RWPE2 (cell line): ENCODE results near the gene SLC6A15.

Experiments
- ATAC-seq: fragments of 200-7000 bp; cut with Tn5 transposase; 3 replicates; pipeline ENCODE4 v1.9.1; 2021; ENCODE audit warnings: low read depth
- DNase-seq: peaks from one replicate; pipeline ENCODE4 v3.0.0-alpha.2; 2020; ENCODE audit warnings: low spot score
- H3K27ac ChIP-seq: fragments of 450-650 bp; 2 replicates; pipeline ENCODE4 v1.5.1; 2017; ENCODE audit warnings: mild to moderate bottlenecking; ENCODE audit not compliant: poor library complexity, severe bottlenecking
- H3K27me3 ChIP-seq: fragments of 250-450 bp; sonication (Bioruptor Pico); 2 replicates; pipeline ENCODE4 v1.5.1; 2021; ENCODE audit warnings: mild to moderate bottlenecking, moderate library complexity; ENCODE audit not compliant: insufficient read depth, poor library complexity, severe bottlenecking
- H3K36me3 ChIP-seq: fragments of 250-450 bp; sonication (Bioruptor Pico); 2 replicates; pipeline ENCODE4 v1.5.1; 2020; ENCODE audit warnings: low read depth, mild to moderate bottlenecking, moderate library complexity
- H3K4me1 ChIP-seq: fragments of 250-450 bp; sonication (Bioruptor Pico); 2 replicates; pipeline ENCODE4 v1.5.1; 2021; ENCODE audit warnings: mild to moderate bottlenecking, moderate library complexity; ENCODE audit not compliant: insufficient read depth, poor library complexity, severe bottlenecking
- H3K4me3 ChIP-seq: fragments of 250-450 bp; sonication (Bioruptor Pico); 2 replicates; pipeline ENCODE4 v1.5.1; 2021; ENCODE audit warnings: mild to moderate bottlenecking, moderate library complexity; ENCODE audit not compliant: severe bottlenecking
- H3K9me3 ChIP-seq: fragments of 250-450 bp; sonication (Bioruptor Pico); 2 replicates; pipeline ENCODE4 v1.5.1; 2021; ENCODE audit warnings: mild to moderate bottlenecking, moderate library complexity; ENCODE audit not compliant: severe bottlenecking
- TF ChIP-seq, protein P1 (sequence below): fragments of 450-650 bp; IDR thresholded peaks from one replicate; pipeline ENCODE4 v1.5.1; 2017; ENCODE audit warnings: mild to moderate bottlenecking, moderate library complexity; ENCODE audit not compliant: poor library complexity, severe bottlenecking

SLC6A15 gene

DNA sequence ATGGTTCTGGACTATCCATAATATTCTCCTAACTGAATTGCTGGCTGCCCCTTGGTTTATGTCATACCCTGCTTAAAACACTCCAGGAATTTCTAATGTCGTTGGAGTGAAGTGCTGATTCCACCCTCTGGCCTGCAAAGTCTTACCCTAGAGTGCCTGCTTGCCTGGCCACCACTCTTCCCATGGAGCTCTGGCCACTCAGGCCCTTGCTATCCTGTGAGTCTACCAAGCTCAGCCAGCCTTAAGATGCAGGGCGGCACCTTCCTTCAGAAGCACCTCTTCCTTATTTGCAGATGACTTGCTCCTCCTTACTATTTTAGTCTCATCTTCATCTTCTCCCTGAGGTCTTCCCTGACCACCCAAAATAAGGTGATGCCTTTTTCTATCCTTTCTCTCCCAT, 35.3 kb downstream of the SLC6A15 start:
- DNase-seq (no peak), ATAC-seq (no peak)

GRCh38 chr12:84875241-84875640, 37.4 kb downstream of the SLC6A15 start:
- Histone ChIP-seq H3K27ac (no peak overlapping the region), H3K36me3 (peaks cover 45% of the 10 kb centered on the region), H3K4me3 (no peak overlapping the region), H3K9me3 (no peaks in the 10 kb centered on the region), H3K27me3 (no peaks in the 10 kb centered on the region), H3K4me1 (no peaks in the 10 kb centered on the region)
- TF ChIP-seq, protein P1, sequence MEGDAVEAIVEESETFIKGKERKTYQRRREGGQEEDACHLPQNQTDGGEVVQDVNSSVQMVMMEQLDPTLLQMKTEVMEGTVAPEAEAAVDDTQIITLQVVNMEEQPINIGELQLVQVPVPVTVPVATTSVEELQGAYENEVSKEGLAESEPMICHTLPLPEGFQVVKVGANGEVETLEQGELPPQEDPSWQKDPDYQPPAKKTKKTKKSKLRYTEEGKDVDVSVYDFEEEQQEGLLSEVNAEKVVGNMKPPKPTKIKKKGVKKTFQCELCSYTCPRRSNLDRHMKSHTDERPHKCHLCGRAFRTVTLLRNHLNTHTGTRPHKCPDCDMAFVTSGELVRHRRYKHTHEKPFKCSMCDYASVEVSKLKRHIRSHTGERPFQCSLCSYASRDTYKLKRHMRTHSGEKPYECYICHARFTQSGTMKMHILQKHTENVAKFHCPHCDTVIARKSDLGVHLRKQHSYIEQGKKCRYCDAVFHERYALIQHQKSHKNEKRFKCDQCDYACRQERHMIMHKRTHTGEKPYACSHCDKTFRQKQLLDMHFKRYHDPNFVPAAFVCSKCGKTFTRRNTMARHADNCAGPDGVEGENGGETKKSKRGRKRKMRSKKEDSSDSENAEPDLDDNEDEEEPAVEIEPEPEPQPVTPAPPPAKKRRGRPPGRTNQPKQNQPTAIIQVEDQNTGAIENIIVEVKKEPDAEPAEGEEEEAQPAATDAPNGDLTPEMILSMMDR: no peak
- DNase-seq (no peak), ATAC-seq (no peak)

More for the DNA sequence above, 35.3 kb downstream of the SLC6A15 start:
- Histone ChIP-seq H3K27me3 (no peaks in the 10 kb centered on the region), H3K9me3 (no peaks in the 10 kb centered on the region), H3K4me3 (no peak overlapping the region), H3K4me1 (no peaks in the 10 kb centered on the region), H3K36me3 (peaks cover 48% of the 10 kb centered on the region), H3K27ac (no peak overlapping the region)
- TF ChIP-seq, protein P1: no peak

DNA sequence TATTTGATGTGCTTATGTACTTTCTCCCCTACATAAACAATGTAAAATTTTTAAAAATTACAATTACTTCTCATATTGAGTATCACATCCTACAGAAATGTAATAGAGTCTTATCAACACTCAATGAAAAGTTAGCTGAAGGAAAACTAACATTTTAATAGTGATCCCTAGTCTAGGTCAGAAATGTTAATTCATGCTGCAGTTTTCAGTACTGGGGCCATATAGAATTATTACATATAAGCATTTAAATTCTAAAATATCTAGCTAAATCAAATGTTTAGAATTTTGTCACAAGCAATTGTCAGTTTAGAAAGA, 37.8 kb downstream of the SLC6A15 start:
- H3K27ac ChIP-seq: no peak overlapping the region
- DNase-seq (no peak), ATAC-seq (no peak)
- TF ChIP-seq, protein P1: peak; percentile 74
- peaks cover 42% of the 10 kb centered on the region for H3K36me3 ChIP-seq
- no peaks in the 10 kb centered on the region for H3K27me3 ChIP-seq
- H3K4me3 ChIP-seq: no peak overlapping the region
- H3K4me1 ChIP-seq: no peaks in the 10 kb centered on the region
- no peaks in the 10 kb centered on the region for H3K9me3 ChIP-seq

DNA sequence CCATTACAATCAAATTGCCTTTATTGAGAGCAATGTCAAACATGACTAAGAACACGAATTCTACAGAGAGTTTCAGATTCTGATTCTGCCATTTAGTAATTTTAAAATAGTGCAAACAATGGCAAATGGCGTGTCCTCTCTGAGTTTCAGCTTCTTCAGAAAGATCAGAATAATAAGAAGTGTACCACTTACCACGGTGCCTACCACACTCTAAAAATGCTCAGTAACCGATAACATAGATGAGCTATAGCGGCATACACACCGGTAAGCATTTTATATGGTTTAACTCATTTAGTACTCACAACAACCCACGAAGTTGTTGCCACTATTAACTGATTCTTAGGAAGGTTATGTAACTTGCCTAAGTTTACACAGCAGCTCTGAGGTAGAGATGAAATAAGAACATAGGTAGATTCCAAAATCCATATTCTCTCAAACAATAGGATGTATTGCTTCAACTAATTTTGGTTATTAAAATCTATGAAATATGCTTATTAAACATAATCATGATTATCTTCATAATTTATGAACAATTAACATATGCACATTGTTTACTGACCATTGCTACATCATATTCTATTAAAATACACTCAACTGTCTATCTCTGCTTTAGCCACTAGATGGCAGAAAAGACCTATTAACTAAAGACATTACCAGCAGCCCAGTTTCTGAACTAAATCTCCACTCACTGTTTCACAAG, 38.3 kb downstream of the SLC6A15 start:
- no peak overlapping the region for H3K4me3 ChIP-seq
- H3K4me1 ChIP-seq: no peaks in the 10 kb centered on the region
- H3K27ac ChIP-seq: no peak overlapping the region
- ATAC-seq (peak; percentile 73; the same call in 1 of the 3 replicates), DNase-seq (no peak)
- H3K27me3 ChIP-seq: no peaks in the 10 kb centered on the region
- TF ChIP-seq, protein P1: peak; percentile 93
- H3K9me3 ChIP-seq: no peaks in the 10 kb centered on the region
- H3K36me3 ChIP-seq: peaks cover 40% of the 10 kb centered on the region

DNA sequence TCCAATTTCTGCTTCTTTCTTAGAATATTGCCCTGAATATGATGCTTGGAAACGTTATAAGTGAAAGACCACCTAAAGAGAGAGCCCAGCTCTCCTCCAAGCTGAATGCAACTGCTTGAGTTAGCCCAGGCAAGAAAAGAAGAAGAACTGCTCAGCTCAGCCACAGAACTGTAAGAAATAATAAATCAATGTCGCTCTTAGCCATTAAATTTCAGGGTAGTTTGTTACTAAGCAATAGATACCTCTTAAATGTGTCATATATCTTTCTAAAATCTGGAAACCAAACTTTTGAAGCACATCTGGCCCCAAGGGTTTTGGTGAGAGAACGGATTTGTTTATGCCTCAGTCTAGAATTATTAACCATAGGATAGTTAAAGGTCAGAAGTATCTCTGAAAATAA, 50.4 kb downstream of the SLC6A15 start:
- no peak overlapping the region for H3K4me3 ChIP-seq
- peaks cover 29% of the 10 kb centered on the region for H3K36me3 ChIP-seq
- no peaks in the 10 kb centered on the region for H3K9me3 ChIP-seq
- TF ChIP-seq, protein P1: no peak
- no peaks in the 10 kb centered on the region for H3K4me1 ChIP-seq
- H3K27ac ChIP-seq: no peak overlapping the region
- ATAC-seq: no peak
- H3K27me3 ChIP-seq: no peaks in the 10 kb centered on the region
- DNase-seq: no peak
